M059J (cell line): Measurements from ENCODE around the gene EVA1B. TPM values are rescaled to one million over a fixed set of nuclear protein-coding genes. Genes with fewer than 3 reads are reported as not detected.

Experiments
- DNase-seq: peaks from one replicate; pipeline ENCODE4 v3.0.0-alpha.2; 2012; ENCODE audit warnings: low read depth
- total RNA-seq: library from RNA; depleted of rRNA; stranded (reverse); fragments of >200 nt; shearing (Covaris generic); gene quantifications from 2 replicates; pipeline ENCODE4 v1.2.3, GENCODE V29; 2014; rRNA removed

Gene EVA1B
- total RNA-seq, 1 experiment from 2014 or later: 44.5 TPM

GRCh38 chr1:36279789-36280296 is 43.6 kb downstream of the EVA1B start:
- no peak for DNase-seq

- DNase-seq: no peak
Observed at GRCh38 chr1:36279110-36279788, 44.2 kb downstream of the EVA1B start.

- DNase-seq: no peak
Observed at GRCh38 chr1:36276688-36277087, 46.8 kb downstream of the EVA1B start.

- DNase-seq: no peak
Observed at GRCh38 chr1:36274201-36274600, 49.2 kb downstream of the EVA1B start.

GRCh38 chr1:36273024-36273423 is 50.4 kb downstream of the EVA1B start:
- no peak for DNase-seq

Other genes with a start within 250 kb of the EVA1B start
- gene TEKT2, start 239.6 kb downstream of the EVA1B start, total RNA-seq: 0.25 TPM in 1 of 2 replicates, not detected in the other
- gene ADPRS, start 234.8 kb downstream of the EVA1B start, total RNA-seq: 53.0 and 60.6 TPM in 2 replicates
- 1.7 and 2.2 TPM in 2 replicates for gene COL8A2, start 198.4 kb downstream of the EVA1B start, total RNA-seq
- gene TRAPPC3, start 174.2 kb downstream of the EVA1B start, total RNA-seq: 132 and 147 TPM in 2 replicates
- gene MAP7D1, start 167.5 kb downstream of the EVA1B start, total RNA-seq: 176 and 265 TPM in 2 replicates
- gene THRAP3, start 99.2 kb downstream of the EVA1B start, total RNA-seq: 67.3 and 67.4 TPM in 2 replicates
- 0.25 TPM in 1 of 2 replicates, not detected in the other for gene SH3D21, start 17.3 kb downstream of the EVA1B start, total RNA-seq
- gene STK40, start 62.3 kb upstream of the EVA1B start, total RNA-seq: 13.2 and 21.4 TPM in 2 replicates
- gene LSM10, start 74.3 kb upstream of the EVA1B start, total RNA-seq: 6.8 and 7.6 TPM in 2 replicates
- gene OSCP1, start 126.8 kb upstream of the EVA1B start, total RNA-seq: 4.2 and 9.0 TPM in 2 replicates
- gene MRPS15, start 140.7 kb upstream of the EVA1B start, total RNA-seq: 96.0 and 132 TPM in 2 replicates
- not detected in 2 replicates for gene CSF3R, start 159.3 kb upstream of the EVA1B start, total RNA-seq